B cell (primary cell): ENCODE measurements around the gene ZDHHC14. TPM values are rescaled to one million over a fixed set of nuclear protein-coding genes. Genes with fewer than 3 reads are reported as not detected.

Source experiments
- ATAC-seq: fragments of 200-7000 bp; cut with Tn5 transposase; one replicate; pipeline ENCODE4 v1.10.0; 2021; ENCODE audit warnings: low read depth, mild to moderate bottlenecking, moderate number of reproducible peaks, moderate library complexity
- CTCF ChIA-PET: fragments of 350-600 bp; sonication (Branson Sonifier 250); formaldehyde crosslinking; loops from one replicate; lab custom pipeline; 2021; ENCODE audit warnings: antibody characterized with exemption, inconsistent platforms; lab: Charles Lee
- POLR2A ChIA-PET: fragments of 350-600 bp; sonication (Branson Sonifier 250); formaldehyde crosslinking; loops from one replicate; lab custom pipeline; 2021; ENCODE audit warnings: antibody characterized with exemption; lab: Charles Lee
- DNase-seq: peaks from one replicate; pipeline ENCODE4 v3.0.0; 2013
- H2AFZ ChIP-seq: 2 replicates; pipeline ENCODE4 v1.6.1; 2012; ENCODE audit warnings: mild to moderate bottlenecking, low read depth, low read length; ENCODE audit not compliant: insufficient read depth, poor library complexity, severe bottlenecking
- H3K27ac ChIP-seq, 2 donors: 1 replicate in 1 of 2; 2 replicates in 1 of 2; pipeline ENCODE4 v1.5.1; 2012 to 2013; ENCODE audit warnings: low read length in 2 of 2, mild to moderate bottlenecking in 2 of 2, moderate library complexity in 1 of 2
- H3K27me3 ChIP-seq, 4 experiments: fragments of 200-600 bp in 1 of 4; sonication (generic) in 1 of 4; replicated peaks in 1 of 4; 1 replicate in 2 of 4; 2 replicates in 2 of 4; pipeline versions ENCODE4 v1.6.1 to v1.7.0; 2013 to 2016; ENCODE audit warnings: low read length in 3 of 4, mild to moderate bottlenecking in 2 of 4, mixed read lengths in 1 of 4, moderate library complexity in 1 of 4; ENCODE audit not compliant: insufficient read depth in 4 of 4, control insufficient read depth in 3 of 4; ENCODE audit errors: control extremely low read depth in 1 of 4
- H3K36me3 ChIP-seq, 2 experiments: replicated peaks in 1 of 2; 1 replicate in 1 of 2; 2 replicates in 1 of 2; pipeline versions ENCODE4 v1.6.1 to v1.7.1; 2013; ENCODE audit warnings: low read length in 1 of 2; ENCODE audit not compliant: insufficient read depth in 2 of 2, control insufficient read depth in 1 of 2; ENCODE audit errors: control extremely low read depth in 1 of 2, extremely low read depth in 1 of 2
- H3K4me1 ChIP-seq, 2 donors: fragments of 200-600 bp in 1 of 2; sonication (generic) in 1 of 2; 1 replicate in 1 of 2; 2 replicates in 1 of 2; pipeline versions ENCODE4 v1.5.1 to v1.6.1; 2013 to 2017; ENCODE audit warnings: low read length in 2 of 2; ENCODE audit not compliant: control insufficient read depth in 2 of 2, insufficient read depth in 2 of 2
- H3K4me2 ChIP-seq: replicated peaks from 2 replicates; pipeline ENCODE3; 2012; ENCODE audit warnings: mild to moderate bottlenecking, low read depth, low read length; ENCODE audit not compliant: poor library complexity, severe bottlenecking
- H3K4me3 ChIP-seq, 5 experiments: fragments of 200-600 bp in 1 of 5; sonication (generic) in 1 of 5; 1 replicate in 3 of 5; 2 replicates in 2 of 5; pipeline versions ENCODE4 v1.5.1 to v1.7.0; 2011 to 2016; ENCODE audit warnings: low read length in 4 of 5, mild to moderate bottlenecking in 4 of 5, low read depth in 2 of 5, control low read depth in 1 of 5, moderate library complexity in 1 of 5; ENCODE audit not compliant: insufficient read depth in 1 of 5; ENCODE audit errors: control extremely low read depth in 1 of 5, extremely low read depth in 1 of 5
- H3K79me2 ChIP-seq: fragments of 200-600 bp; sonication (generic); one replicate; pipeline ENCODE4 v1.6.0; 2016; ENCODE audit warnings: low read length; ENCODE audit not compliant: control insufficient read depth, insufficient read depth
- H3K9ac ChIP-seq: fragments of 200-600 bp; sonication (generic); 2 replicates; pipeline ENCODE4 v1.6.1; 2017; ENCODE audit warnings: mild to moderate bottlenecking, low read length, moderate library complexity
- H3K9me3 ChIP-seq, 3 donors: one replicate each; pipeline versions ENCODE4 v1.6.1 to v1.7.1; 2013; ENCODE audit warnings: low read length in 2 of 3; ENCODE audit not compliant: control insufficient read depth in 2 of 3, insufficient read depth in 1 of 3; ENCODE audit errors: control extremely low read depth in 1 of 3
- H4K20me1 ChIP-seq: 2 replicates; pipeline ENCODE4 v1.6.0; 2012; ENCODE audit warnings: mild to moderate bottlenecking, low read length; ENCODE audit not compliant: insufficient read depth, control insufficient read depth, poor library complexity, severe bottlenecking
- H3K27ac Mint-ChIP-seq: one replicate; pipeline ENCODE4 v1.8.0; 2021; ENCODE audit warnings: mixed read lengths
- H3K27me3 Mint-ChIP-seq: one replicate; pipeline ENCODE4 v1.8.0; 2021; ENCODE audit warnings: mixed read lengths
- H3K4me1 Mint-ChIP-seq: one replicate; pipeline ENCODE4 v1.8.0; 2021; ENCODE audit warnings: mixed read lengths
- H3K4me3 Mint-ChIP-seq: one replicate; pipeline ENCODE4 v1.8.0; 2021; ENCODE audit warnings: mixed read lengths
- H3K9me3 Mint-ChIP-seq: one replicate; pipeline ENCODE4 v1.8.0; 2022; ENCODE audit warnings: mixed read lengths; ENCODE audit not compliant: insufficient read depth
- EZH2 ChIP-seq: IDR thresholded peaks from 2 replicates; pipeline ENCODE4 v1.6.1; 2012; ENCODE audit warnings: borderline replicate concordance, low read depth, mild to moderate bottlenecking, moderate library complexity, low read length; ENCODE audit not compliant: insufficient read depth, poor library complexity, severe bottlenecking
- WGBS: methylation state at CpG from one replicate; pipeline ENCODE4 v1.1.5; 2013; ENCODE audit warnings: missing lambda C conversion rate; ENCODE audit not compliant: insufficient coverage; 5-methylcytosine and 5-hydroxymethylcytosine counted together
- intact Hi-C: fragments of 100-400 bp; cut with micrococcal nuclease; formaldehyde crosslinking; loops from one replicate; pipeline ENCODE4 v1.10.0; 2022
- polyA plus RNA-seq: library from polyadenylated mRNA; depleted of rRNA; stranded (reverse); fragments of >200 nt; gene quantifications from 2 replicates; pipeline ENCODE4 v1.2.3, GENCODE V29; 2012
- total RNA-seq, 2 donors: library from RNA; stranded (reverse); fragments of 120-200 nt in 1 of 2; gene quantifications; 1 replicate in 1 of 2; 2 replicates in 1 of 2; pipeline versions ENCODE4 v1.2.3 to v1.2.4, GENCODE V29; 2013 to 2022
- TF ChIP-seq, protein P1 (sequence below): fragments of 200-600 bp; IDR thresholded peaks from one replicate; pipeline ENCODE4 v1.8.0; 2022; ENCODE audit warnings: antibody characterized with exemption, mild to moderate bottlenecking

ZDHHC14 gene
- total and polyA plus RNA-seq, 2 donors (not counting 1 experiment from before 2014, with no cell fraction given) = 8.8 to 50.4 TPM

DNA sequence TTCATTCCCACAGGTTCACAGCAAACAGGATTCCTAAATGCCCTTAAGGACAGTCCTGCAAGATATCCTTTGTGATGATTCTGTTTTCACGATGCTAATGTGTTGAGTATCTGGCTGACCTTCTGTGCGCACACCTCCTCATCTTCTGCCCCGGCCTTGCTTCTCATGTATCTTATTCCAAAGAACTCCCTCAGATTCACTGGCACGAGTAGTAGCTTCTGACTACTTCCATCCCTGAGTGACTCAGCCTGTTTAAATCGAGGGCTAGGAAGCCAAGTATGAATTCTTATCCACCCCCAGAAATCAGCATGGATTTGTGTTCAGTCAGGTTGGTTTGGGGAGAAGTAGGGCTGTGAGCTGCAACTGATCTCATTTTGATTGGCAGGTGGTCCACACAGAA lies 251.8 kb downstream of the ZDHHC14 start:
- Histone ChIP-seq H3K9me3 (no peaks in the 10 kb centered on the region), H3K79me2 (peaks cover 5% of the 10 kb centered on the region), H3K4me3 (no peak overlapping the region), H3K36me3 (peaks cover 0 to 37% of the 10 kb centered on the region in 2 experiments), H3K4me1 (peaks cover 11 to 12% of the 10 kb centered on the region in 2 donors), H2AFZ (no peak overlapping the region), H3K27me3 (no peaks in the 10 kb centered on the region), H4K20me1 (no peaks in the 10 kb centered on the region), H3K27ac (no peak overlapping the region), H3K9ac (no peak overlapping the region), H3K4me2 (no peak overlapping the region)
- DNase-seq (no peak), ATAC-seq (no peak)
- Mint-ChIP-seq H3K27ac (no peak overlapping the region), H3K27me3 (no peaks in the 10 kb centered on the region), H3K9me3 (no peaks in the 10 kb centered on the region), H3K4me3 (no peak overlapping the region), H3K4me1 (peaks cover 15% of the 10 kb centered on the region)
- 100% methylated on average over 2 of the region's 5 CpGs for WGBS
- ChIA-PET CTCF (interaction anchor here (1.0 kb wide), 1 partner anchor 271 kb away, joined by 3 read pairs; no protein-coding TSS in a partner anchor), POLR2A (no interaction called here)
- TF ChIP-seq, protein P1, sequence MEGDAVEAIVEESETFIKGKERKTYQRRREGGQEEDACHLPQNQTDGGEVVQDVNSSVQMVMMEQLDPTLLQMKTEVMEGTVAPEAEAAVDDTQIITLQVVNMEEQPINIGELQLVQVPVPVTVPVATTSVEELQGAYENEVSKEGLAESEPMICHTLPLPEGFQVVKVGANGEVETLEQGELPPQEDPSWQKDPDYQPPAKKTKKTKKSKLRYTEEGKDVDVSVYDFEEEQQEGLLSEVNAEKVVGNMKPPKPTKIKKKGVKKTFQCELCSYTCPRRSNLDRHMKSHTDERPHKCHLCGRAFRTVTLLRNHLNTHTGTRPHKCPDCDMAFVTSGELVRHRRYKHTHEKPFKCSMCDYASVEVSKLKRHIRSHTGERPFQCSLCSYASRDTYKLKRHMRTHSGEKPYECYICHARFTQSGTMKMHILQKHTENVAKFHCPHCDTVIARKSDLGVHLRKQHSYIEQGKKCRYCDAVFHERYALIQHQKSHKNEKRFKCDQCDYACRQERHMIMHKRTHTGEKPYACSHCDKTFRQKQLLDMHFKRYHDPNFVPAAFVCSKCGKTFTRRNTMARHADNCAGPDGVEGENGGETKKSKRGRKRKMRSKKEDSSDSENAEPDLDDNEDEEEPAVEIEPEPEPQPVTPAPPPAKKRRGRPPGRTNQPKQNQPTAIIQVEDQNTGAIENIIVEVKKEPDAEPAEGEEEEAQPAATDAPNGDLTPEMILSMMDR = no peak
- TF ChIP-seq EZH2 = no peak
- intact Hi-C loops = no loop called here

DNA sequence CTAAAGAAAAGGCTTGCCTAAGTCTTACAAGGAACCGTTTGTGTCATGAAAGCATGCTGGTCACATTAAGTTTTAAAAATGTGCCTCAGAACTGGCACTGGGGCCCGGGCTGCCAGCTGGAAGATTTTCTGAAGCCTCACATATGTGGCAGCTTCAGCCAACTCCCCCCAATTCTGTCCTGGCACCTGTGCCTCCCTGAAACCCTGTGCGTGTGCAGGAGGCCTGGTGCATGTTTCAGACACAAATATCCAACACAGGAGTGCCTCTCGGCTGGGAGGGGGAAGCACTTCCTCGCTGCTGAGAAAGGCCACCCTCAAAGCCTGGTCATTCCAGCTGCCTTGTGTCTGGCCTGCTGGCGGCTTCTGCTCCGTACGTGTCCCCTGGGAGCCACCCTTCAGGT lies 253.6 kb downstream of the ZDHHC14 start:
- ATAC-seq (no peak), DNase-seq (no peak)
- Histone ChIP-seq H3K27ac (no peak overlapping the region), H3K4me3 (no peak overlapping the region), H3K9ac (no peak overlapping the region), H3K9me3 (no peaks in the 10 kb centered on the region), H2AFZ (no peak overlapping the region), H3K79me2 (peaks cover 5% of the 10 kb centered on the region), H4K20me1 (no peaks in the 10 kb centered on the region), H3K4me1 (peaks cover 3% of the 10 kb centered on the region in 2 donors), H3K36me3 (peaks cover 0 to 40% of the 10 kb centered on the region in 2 experiments), H3K4me2 (no peak overlapping the region), H3K27me3 (no peaks in the 10 kb centered on the region)
- Mint-ChIP-seq H3K27ac (no peak overlapping the region), H3K27me3 (no peaks in the 10 kb centered on the region), H3K4me1 (peaks cover 2% of the 10 kb centered on the region), H3K4me3 (no peak overlapping the region), H3K9me3 (no peaks in the 10 kb centered on the region)
- POLR2A ChIA-PET = no interaction called here
- no peak for TF ChIP-seq EZH2
- TF ChIP-seq, protein P1 = no peak
- CTCF ChIA-PET = no interaction called here
- intact Hi-C loops = no loop called here
- 94% methylated on average over 7 of the region's 8 CpGs for WGBS
